HEK293 (cell line): ENCODE results near the gene HCFC1.
A peak's percentile ranks its signal among the peaks of the same experiment; 100 is the strongest.

Source experiments
- CTCF ChIA-PET: fragments of 350-600 bp; formaldehyde crosslinking; extraction: SDS; loops from one replicate; lab custom pipeline; 2021; ENCODE audit warnings: antibody characterized with exemption; lab: Yijun Ruan, JAX
- POLR2A ChIA-PET: fragments of 300-600 bp; formaldehyde crosslinking; extraction: SDS; loops from one replicate; lab custom pipeline; 2020; ENCODE audit warnings: antibody characterized with exemption, inconsistent platforms; lab: Yijun Ruan, JAX
- H3K27ac ChIP-seq: fragments of 200-500 bp; sonication (Bioruptor generic); 2 replicates; pipeline ENCODE4 v1.5.1; 2014; ENCODE audit warnings: low read depth, low read length, control low read depth, inconsistent platforms; ENCODE audit errors: extremely low read depth
- H3K36me3 ChIP-seq, 2 experiments: fragments of 200-500 bp in 1 of 2; sonication (Bioruptor generic) in 1 of 2; 1 replicate in 1 of 2; 2 replicates in 1 of 2; pipeline ENCODE4 v1.5.1; 2014 to 2017; ENCODE audit warnings: inconsistent platforms in 2 of 2, low read length in 2 of 2; ENCODE audit not compliant: control insufficient read depth in 2 of 2, insufficient read depth in 1 of 2
- H3K4me1 ChIP-seq: fragments of 200-500 bp; sonication (Bioruptor generic); 2 replicates; pipeline ENCODE4 v1.5.1; 2014; ENCODE audit warnings: mild to moderate bottlenecking, low read length, inconsistent platforms; ENCODE audit not compliant: control insufficient read depth, insufficient read depth
- H3K4me3 ChIP-seq: 2 replicates; pipeline ENCODE4 v1.5.1; 2011; ENCODE audit warnings: low read depth, mild to moderate bottlenecking, control low read depth, low read length, moderate library complexity
- H3K9me3 ChIP-seq: fragments of 200-500 bp; sonication (Bioruptor generic); 2 replicates; pipeline ENCODE4 v1.5.1; 2014; ENCODE audit warnings: low read depth, low read length, inconsistent platforms; ENCODE audit not compliant: control insufficient read depth, insufficient read depth
- GLI4 ChIP-seq: fragments of 450-650 bp; formaldehyde crosslinking; IDR thresholded peaks from 2 replicates; pipeline ENCODE4 v1.5.1; 2016; ENCODE audit warnings: missing biosample characterization, missing genetic modification characterization
- IKZF3 ChIP-seq: fragments of 450-650 bp; IDR thresholded peaks from 2 replicates; pipeline ENCODE4 v1.5.0; 2018; ENCODE audit warnings: missing biosample characterization, mild to moderate bottlenecking, missing genetic modification characterization, moderate library complexity
- MEIS1 ChIP-seq: sonication (generic); formaldehyde crosslinking; IDR thresholded peaks from 2 replicates; pipeline ENCODE4 v1.8.1; 2022; ENCODE audit warnings: missing genetic modification reagents, mild to moderate bottlenecking, borderline replicate concordance
- ZBTB17 ChIP-seq: fragments of 450-650 bp; formaldehyde crosslinking; IDR thresholded peaks from 2 replicates; pipeline ENCODE4 v1.5.1; 2016; ENCODE audit warnings: missing biosample characterization, missing genetic modification characterization
- ZBTB20 ChIP-seq: fragments of 450-650 bp; formaldehyde crosslinking; IDR thresholded peaks from 2 replicates; pipeline ENCODE4 v1.5.1; 2016; ENCODE audit warnings: missing biosample characterization, missing genetic modification characterization
- ZBTB8A ChIP-seq: fragments of 450-650 bp; formaldehyde crosslinking; IDR thresholded peaks from 2 replicates; pipeline ENCODE4 v1.5.1; 2016; ENCODE audit warnings: missing biosample characterization, missing genetic modification characterization
- ZFP41 ChIP-seq: fragments of 450-650 bp; formaldehyde crosslinking; IDR thresholded peaks from 2 replicates; pipeline ENCODE4 v1.5.1; 2016; ENCODE audit warnings: missing biosample characterization, missing genetic modification characterization, borderline replicate concordance
- ZFP69B ChIP-seq: fragments of 450-650 bp; formaldehyde crosslinking; IDR thresholded peaks from 2 replicates; pipeline ENCODE4 v1.5.1; 2016; ENCODE audit warnings: missing biosample characterization, missing genetic modification characterization
- ZIC2 ChIP-seq: fragments of 450-650 bp; formaldehyde crosslinking; IDR thresholded peaks from 2 replicates; pipeline ENCODE4 v1.5.1; 2016; ENCODE audit warnings: missing biosample characterization, missing genetic modification characterization
- ZNF10 ChIP-seq: fragments of 450-650 bp; formaldehyde crosslinking; IDR thresholded peaks from 2 replicates; pipeline ENCODE4 v1.5.1; 2017; ENCODE audit warnings: missing biosample characterization, missing genetic modification characterization
- ZNF341 ChIP-seq: fragments of 450-650 bp; formaldehyde crosslinking; IDR thresholded peaks from 2 replicates; pipeline ENCODE4; 2016; ENCODE audit warnings: low read depth, missing biosample characterization, missing genetic modification characterization
- ZNF423 ChIP-seq: fragments of 450-650 bp; formaldehyde crosslinking; IDR thresholded peaks from 2 replicates; pipeline ENCODE4 v1.5.1; 2016; ENCODE audit warnings: missing biosample characterization, missing genetic modification characterization
- ZNF561 ChIP-seq: fragments of 450-650 bp; IDR thresholded peaks from 2 replicates; pipeline ENCODE4 v1.5.1; 2018; ENCODE audit warnings: missing biosample characterization, missing genetic modification characterization, borderline replicate concordance
- ZNF600 ChIP-seq: fragments of 450-650 bp; formaldehyde crosslinking; IDR thresholded peaks from 2 replicates; pipeline ENCODE4 v1.5.1; 2016; ENCODE audit warnings: missing biosample characterization, missing genetic modification characterization
- ZNF654 ChIP-seq: fragments of 450-650 bp; formaldehyde crosslinking; IDR thresholded peaks from 2 replicates; pipeline ENCODE4 v1.5.1; 2016; ENCODE audit warnings: low read depth, missing biosample characterization, missing genetic modification characterization
- ZNF692 ChIP-seq: fragments of 450-650 bp; formaldehyde crosslinking; IDR thresholded peaks from 2 replicates; pipeline ENCODE4 v1.5.1; 2016; ENCODE audit warnings: missing biosample characterization, missing genetic modification characterization
- ZNF747 ChIP-seq: fragments of 450-650 bp; formaldehyde crosslinking; IDR thresholded peaks from 2 replicates; pipeline ENCODE4 v1.5.1; 2016; ENCODE audit warnings: missing biosample characterization, missing genetic modification characterization
- ZNF843 ChIP-seq: fragments of 450-650 bp; formaldehyde crosslinking; IDR thresholded peaks from 2 replicates; pipeline ENCODE4 v1.5.1; 2016; ENCODE audit warnings: missing biosample characterization, missing genetic modification characterization
- ZSCAN16 ChIP-seq: fragments of 450-650 bp; formaldehyde crosslinking; IDR thresholded peaks from 2 replicates; pipeline ENCODE4 v1.5.1; 2016; ENCODE audit warnings: missing biosample characterization, missing genetic modification characterization
- TF ChIP-seq, protein P1 (sequence below): fragments of 450-650 bp; formaldehyde crosslinking; IDR thresholded peaks from 2 replicates; pipeline ENCODE4 v1.5.1; 2016; ENCODE audit warnings: missing biosample characterization, missing genetic modification characterization
- TF ChIP-seq, protein P2 (sequence below): fragments of 450-650 bp; formaldehyde crosslinking; IDR thresholded peaks from 2 replicates; pipeline ENCODE4 v1.5.1; 2016; ENCODE audit warnings: missing biosample characterization, missing genetic modification characterization, low read depth

The HCFC1 gene

DNA sequence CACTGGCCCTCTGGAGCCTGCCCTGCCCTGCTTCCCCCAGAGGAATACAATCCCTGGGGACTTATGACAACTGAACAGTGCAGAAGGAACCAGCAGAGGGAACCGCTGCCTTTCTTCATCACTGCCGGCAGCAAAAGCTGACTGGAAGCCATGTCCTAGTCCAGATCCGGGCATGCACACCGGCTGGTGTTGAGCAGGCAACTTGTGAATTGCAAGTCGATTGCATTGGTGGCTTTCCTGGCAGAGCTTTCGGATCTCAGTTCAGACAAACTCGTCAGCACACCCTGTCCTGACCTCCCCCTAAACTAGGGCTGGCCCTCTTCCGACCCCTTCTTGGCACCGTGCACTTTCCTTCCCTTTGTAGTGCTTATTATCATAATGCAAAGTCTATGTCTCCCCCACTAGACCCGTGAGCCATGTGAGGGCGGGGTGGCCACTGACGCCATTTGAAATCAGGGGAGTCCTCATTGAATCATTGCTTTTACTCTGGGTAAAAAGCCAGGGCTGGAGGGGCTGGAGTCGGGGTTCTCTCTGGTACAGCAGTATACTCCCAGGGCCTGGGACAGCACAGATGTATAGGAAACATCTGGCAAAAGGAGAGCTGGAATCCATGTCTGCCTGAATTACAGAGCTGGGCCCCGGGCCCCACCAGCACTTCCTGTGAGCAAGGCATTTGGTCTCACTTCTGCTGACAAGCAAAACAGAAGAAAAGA, 47.3 kb downstream of the HCFC1 start:
- H3K4me1 ChIP-seq: peaks cover 9% of the 10 kb centered on the region
- no peaks in the 10 kb centered on the region for H3K9me3 ChIP-seq
- ChIA-PET POLR2A (interaction anchor here (1.0 to 2.4 kb wide), 7 partner anchors 9 to 130 kb away, joined by 4 to 18 read pairs (median 6); partner anchors contain the start of genes HCFC1, IDH3G, NAA10 and SSR4), CTCF (interaction anchor here (0.6 to 9.1 kb wide), 19 partner anchors 9 to 530 kb away, joined by 3 to 168 read pairs (median 5); partner anchors contain the start of gene RENBP)
- no peak overlapping the region for H3K4me3 ChIP-seq
- no peak overlapping the region for H3K27ac ChIP-seq
- H3K36me3 ChIP-seq: peaks cover 0 to 4% of the 10 kb centered on the region in 2 experiments; a peak in 2 of 3 replicates
- TF ChIP-seq ZNF600 (tag by site-specific recombination) (peak; percentile 70), ZNF654 (tag by site-specific recombination) (peak; percentile 58), IKZF3 (tag by site-specific recombination) (peak; percentile 40; the same call in 1 of the 2 replicates), ZNF692 (tag by site-specific recombination) (peak; percentile 38; the same call in 1 of the 2 replicates), ZNF423 (tag by site-specific recombination) (peak; percentile 82), ZNF747 (no peak), ZNF10 (tag by site-specific recombination) (peak; percentile 59; the same call in 1 of the 2 replicates), MEIS1 (CRISPR knock-in tag) (no peak), ZNF843 (no peak), ZFP69B (tag by site-specific recombination) (0 out of 2 replicates have a peak, but pooled peaks have one; percentile 27), ZBTB20 (tag by site-specific recombination) (peak; percentile 26; the same call in 1 of the 2 replicates)
- TF ChIP-seq, protein P1, sequence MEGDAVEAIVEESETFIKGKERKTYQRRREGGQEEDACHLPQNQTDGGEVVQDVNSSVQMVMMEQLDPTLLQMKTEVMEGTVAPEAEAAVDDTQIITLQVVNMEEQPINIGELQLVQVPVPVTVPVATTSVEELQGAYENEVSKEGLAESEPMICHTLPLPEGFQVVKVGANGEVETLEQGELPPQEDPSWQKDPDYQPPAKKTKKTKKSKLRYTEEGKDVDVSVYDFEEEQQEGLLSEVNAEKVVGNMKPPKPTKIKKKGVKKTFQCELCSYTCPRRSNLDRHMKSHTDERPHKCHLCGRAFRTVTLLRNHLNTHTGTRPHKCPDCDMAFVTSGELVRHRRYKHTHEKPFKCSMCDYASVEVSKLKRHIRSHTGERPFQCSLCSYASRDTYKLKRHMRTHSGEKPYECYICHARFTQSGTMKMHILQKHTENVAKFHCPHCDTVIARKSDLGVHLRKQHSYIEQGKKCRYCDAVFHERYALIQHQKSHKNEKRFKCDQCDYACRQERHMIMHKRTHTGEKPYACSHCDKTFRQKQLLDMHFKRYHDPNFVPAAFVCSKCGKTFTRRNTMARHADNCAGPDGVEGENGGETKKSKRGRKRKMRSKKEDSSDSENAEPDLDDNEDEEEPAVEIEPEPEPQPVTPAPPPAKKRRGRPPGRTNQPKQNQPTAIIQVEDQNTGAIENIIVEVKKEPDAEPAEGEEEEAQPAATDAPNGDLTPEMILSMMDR (tag by site-specific recombination): peak; percentile 80
- TF ChIP-seq, protein P2, sequence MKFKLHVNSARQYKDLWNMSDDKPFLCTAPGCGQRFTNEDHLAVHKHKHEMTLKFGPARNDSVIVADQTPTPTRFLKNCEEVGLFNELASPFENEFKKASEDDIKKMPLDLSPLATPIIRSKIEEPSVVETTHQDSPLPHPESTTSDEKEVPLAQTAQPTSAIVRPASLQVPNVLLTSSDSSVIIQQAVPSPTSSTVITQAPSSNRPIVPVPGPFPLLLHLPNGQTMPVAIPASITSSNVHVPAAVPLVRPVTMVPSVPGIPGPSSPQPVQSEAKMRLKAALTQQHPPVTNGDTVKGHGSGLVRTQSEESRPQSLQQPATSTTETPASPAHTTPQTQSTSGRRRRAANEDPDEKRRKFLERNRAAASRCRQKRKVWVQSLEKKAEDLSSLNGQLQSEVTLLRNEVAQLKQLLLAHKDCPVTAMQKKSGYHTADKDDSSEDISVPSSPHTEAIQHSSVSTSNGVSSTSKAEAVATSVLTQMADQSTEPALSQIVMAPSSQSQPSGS (tag by site-specific recombination): no peak

GRCh38 chrX:153922932-153923857, 48.4 kb downstream of the HCFC1 start:
- Histone ChIP-seq H3K9me3 (no peaks in the 10 kb centered on the region), H3K36me3 (no peaks in the 10 kb centered on the region), H3K4me1 (peaks cover 4% of the 10 kb centered on the region), H3K4me3 (no peak overlapping the region), H3K27ac (no peak overlapping the region)
- ChIA-PET POLR2A (interaction anchor here (0.5 to 2.4 kb wide), 8 partner anchors 12 to 109 kb away, joined by 3 to 18 read pairs (median 6); partner anchors contain the start of genes HCFC1, NAA10 and TMEM187), CTCF (interaction anchor here (0.5 to 9.1 kb wide), 27 partner anchors 10 to 412 kb away, joined by 3 to 168 read pairs (median 4); partner anchors contain the start of genes NAA10 and RENBP)
- peak; percentile 25; the same call in 1 of the 2 replicates for TF ChIP-seq ZNF600 (tag by site-specific recombination)
- TF ChIP-seq ZBTB8A (tag by site-specific recombination): 0 out of 2 replicates have a peak, but pooled peaks have one; percentile 14
- TF ChIP-seq GLI4 (tag by site-specific recombination): no peak
- no peak for TF ChIP-seq ZSCAN16 (tag by site-specific recombination)
- TF ChIP-seq IKZF3 (tag by site-specific recombination): 0 out of 2 replicates have a peak, but pooled peaks have one; percentile 19
- TF ChIP-seq ZNF561: peak; percentile 54; the same call in 1 of the 2 replicates
- peak; percentile 42 for TF ChIP-seq ZIC2 (tag by site-specific recombination)
- peak; percentile 44; the same call in 1 of the 2 replicates for TF ChIP-seq ZNF341 (tag by site-specific recombination)
- TF ChIP-seq ZNF654 (tag by site-specific recombination): peak; percentile 26
- no peak for TF ChIP-seq ZFP41 (tag by site-specific recombination)
- TF ChIP-seq, protein P1 (tag by site-specific recombination): peak; percentile 75
- TF ChIP-seq ZBTB17 (tag by site-specific recombination): 0 out of 2 replicates have a peak, but pooled peaks have one; percentile 28
